Mesendoderm (in vitro differentiated cells): ENCODE data around the gene KCND2.

ENCODE experiments used
- DNase-seq: peaks from one replicate; pipeline ENCODE4 v3.0.0; 2013
- H2AK5ac ChIP-seq: 2 replicates; pipeline ENCODE4 v1.6.1; 2013; ENCODE audit warnings: low read length, inconsistent platforms
- H2BK120ac ChIP-seq: 2 replicates; pipeline ENCODE4 v1.6.1; 2013; ENCODE audit warnings: low read depth, mild to moderate bottlenecking, low read length, moderate library complexity, mixed read lengths
- H2BK15ac ChIP-seq: replicated peaks from 2 replicates; pipeline ENCODE4 v1.6.1; 2013; ENCODE audit warnings: low read depth, mild to moderate bottlenecking, moderate library complexity
- H2BK5ac ChIP-seq: 2 replicates; pipeline ENCODE4 v1.6.1; 2013; ENCODE audit warnings: low read length, inconsistent platforms
- H3K18ac ChIP-seq: 2 replicates; pipeline ENCODE4 v1.6.1; 2013; ENCODE audit warnings: mild to moderate bottlenecking, low read length, mixed read lengths
- H3K23ac ChIP-seq: one replicate; pipeline ENCODE4 v1.6.1; 2013; ENCODE audit warnings: low read length
- H3K27ac ChIP-seq: 2 replicates; pipeline ENCODE4 v1.5.1; 2013; ENCODE audit warnings: low read depth, mild to moderate bottlenecking, inconsistent platforms, low read length, moderate library complexity
- H3K27me3 ChIP-seq: 2 replicates; pipeline ENCODE4 v1.6.1; 2013; ENCODE audit warnings: low read length, control low read depth, mild to moderate bottlenecking, inconsistent platforms; ENCODE audit not compliant: insufficient read depth, poor library complexity
- H3K36me3 ChIP-seq: 2 replicates; pipeline ENCODE4 v1.6.1; 2013; ENCODE audit warnings: low read length, inconsistent platforms; ENCODE audit not compliant: control insufficient read depth, insufficient read depth
- H3K4ac ChIP-seq: one replicate; pipeline ENCODE4 v1.6.1; 2013; ENCODE audit warnings: low read depth, mild to moderate bottlenecking, low read length, moderate library complexity
- H3K4me1 ChIP-seq: 2 replicates; pipeline ENCODE4 v1.6.1; 2013; ENCODE audit warnings: low read depth, low read length, inconsistent platforms; ENCODE audit not compliant: control insufficient read depth
- H3K4me2 ChIP-seq: 2 replicates; pipeline ENCODE4 v1.6.1; 2013; ENCODE audit warnings: low read length
- H3K4me3 ChIP-seq: 2 replicates; pipeline ENCODE4 v1.5.1; 2013; ENCODE audit warnings: mild to moderate bottlenecking, low read length
- H3K56ac ChIP-seq: one replicate; pipeline ENCODE4 v1.6.1; 2013; ENCODE audit warnings: low read length
- H3K79me1 ChIP-seq: 2 replicates; pipeline ENCODE4 v1.6.1; 2013; ENCODE audit warnings: low read length, inconsistent platforms
- H3K79me2 ChIP-seq: 2 replicates; pipeline ENCODE4 v1.6.1; 2013; ENCODE audit warnings: mild to moderate bottlenecking, low read length; ENCODE audit not compliant: control insufficient read depth, insufficient read depth
- H3K9ac ChIP-seq: 2 replicates; pipeline ENCODE4 v1.6.1; 2013; ENCODE audit warnings: low read length, inconsistent platforms
- H4K5ac ChIP-seq: one replicate; pipeline ENCODE4 v1.6.1; 2013; ENCODE audit warnings: low read length
- H4K8ac ChIP-seq: one replicate; pipeline ENCODE4 v1.6.1; 2013; ENCODE audit warnings: low read depth, mild to moderate bottlenecking, control low read depth, low read length, moderate library complexity
- WGBS: extraction: QIAGEN DNeasy Blood & Tissue Kit; methylation state at CpG from one replicate; pipeline ENCODE4 v1.1.7; 2013; ENCODE audit warnings: low lambda C conversion rate, missing lambda C conversion rate; ENCODE audit not compliant: insufficient coverage; ENCODE audit errors: extremely low coverage; 5-methylcytosine and 5-hydroxymethylcytosine counted together

KCND2 gene

GRCh38 chr7:120320218-120320961 is 47.4 kb downstream of the KCND2 start:
- H2AK5ac ChIP-seq = no peak overlapping the region
- no CpG with 5 or more reads among the region's 3 CpGs for WGBS
- no peaks in the 10 kb centered on the region for H3K4me1 ChIP-seq
- no peak overlapping the region for H3K56ac ChIP-seq
- H3K79me1 ChIP-seq = no peaks in the 10 kb centered on the region
- no peak for DNase-seq
- H3K18ac ChIP-seq = no peak overlapping the region
- H3K4ac ChIP-seq = no peak overlapping the region
- H2BK15ac ChIP-seq = no peak overlapping the region
- no peak overlapping the region for H3K4me3 ChIP-seq
- no peaks in the 10 kb centered on the region for H3K79me2 ChIP-seq
- no peak overlapping the region for H2BK5ac ChIP-seq
- no peak overlapping the region for H3K9ac ChIP-seq
- no peaks in the 10 kb centered on the region for H3K27me3 ChIP-seq
- no peak overlapping the region for H3K4me2 ChIP-seq
- H3K36me3 ChIP-seq = no peaks in the 10 kb centered on the region
- no peak overlapping the region for H3K23ac ChIP-seq
- H4K5ac ChIP-seq = no peak overlapping the region
- H2BK120ac ChIP-seq = no peak overlapping the region
- H3K27ac ChIP-seq = no peak overlapping the region
- H4K8ac ChIP-seq = no peak overlapping the region

GRCh38 chr7:120327054-120327453 is 54.1 kb downstream of the KCND2 start:
- Histone ChIP-seq H3K79me1 (no peaks in the 10 kb centered on the region), H4K5ac (no peak overlapping the region), H3K4me1 (no peaks in the 10 kb centered on the region), H2BK5ac (no peak overlapping the region), H4K8ac (no peak overlapping the region), H3K9ac (no peak overlapping the region), H3K56ac (no peak overlapping the region), H2BK15ac (no peak overlapping the region), H3K18ac (no peak overlapping the region), H3K27ac (no peak overlapping the region), H2BK120ac (no peak overlapping the region), H3K4ac (no peak overlapping the region), H3K23ac (no peak overlapping the region), H3K79me2 (no peaks in the 10 kb centered on the region), H3K4me2 (no peak overlapping the region), H3K36me3 (no peaks in the 10 kb centered on the region), H3K27me3 (no peaks in the 10 kb centered on the region), H2AK5ac (no peak overlapping the region), H3K4me3 (no peak overlapping the region)
- DNase-seq = no peak
- WGBS = no CpG with 5 or more reads among the region's 1 CpG

GRCh38 chr7:120332433-120332832 is 59.5 kb downstream of the KCND2 start:
- H3K56ac ChIP-seq = no peak overlapping the region
- H3K4ac ChIP-seq = no peak overlapping the region
- no peaks in the 10 kb centered on the region for H3K36me3 ChIP-seq
- H3K79me2 ChIP-seq = no peaks in the 10 kb centered on the region
- H3K79me1 ChIP-seq = no peaks in the 10 kb centered on the region
- no peak overlapping the region for H3K4me3 ChIP-seq
- H3K4me1 ChIP-seq = no peaks in the 10 kb centered on the region
- no peak overlapping the region for H2BK120ac ChIP-seq
- no peak overlapping the region for H2BK15ac ChIP-seq
- no CpG with 5 or more reads among the region's 2 CpGs for WGBS
- no peak for DNase-seq
- no peak overlapping the region for H3K23ac ChIP-seq
- no peak overlapping the region for H4K8ac ChIP-seq
- H3K9ac ChIP-seq = no peak overlapping the region
- H3K18ac ChIP-seq = no peak overlapping the region
- no peak overlapping the region for H4K5ac ChIP-seq
- H3K27me3 ChIP-seq = no peaks in the 10 kb centered on the region
- H2BK5ac ChIP-seq = no peak overlapping the region
- no peak overlapping the region for H3K4me2 ChIP-seq
- no peak overlapping the region for H3K27ac ChIP-seq
- H2AK5ac ChIP-seq = no peak overlapping the region

GRCh38 chr7:120334475-120334874 is 61.5 kb downstream of the KCND2 start:
- Histone ChIP-seq H3K4ac (no peak overlapping the region), H3K23ac (no peak overlapping the region), H3K36me3 (no peaks in the 10 kb centered on the region), H2BK120ac (no peak overlapping the region), H3K18ac (no peak overlapping the region), H2BK5ac (no peak overlapping the region), H2AK5ac (no peak overlapping the region), H3K79me2 (no peaks in the 10 kb centered on the region), H3K4me1 (no peaks in the 10 kb centered on the region), H3K79me1 (no peaks in the 10 kb centered on the region), H3K27me3 (no peaks in the 10 kb centered on the region), H3K56ac (no peak overlapping the region), H4K5ac (no peak overlapping the region), H2BK15ac (no peak overlapping the region), H3K27ac (no peak overlapping the region), H4K8ac (no peak overlapping the region), H3K4me2 (no peak overlapping the region), H3K4me3 (no peak overlapping the region), H3K9ac (no peak overlapping the region)
- WGBS = no CpG with 5 or more reads among the region's 1 CpG
- no peak for DNase-seq

- no peaks in the 10 kb centered on the region for H3K4me1 ChIP-seq
- H4K8ac ChIP-seq = no peak overlapping the region
- no peaks in the 10 kb centered on the region for H3K79me2 ChIP-seq
- H3K18ac ChIP-seq = no peak overlapping the region
- WGBS = no CpG with 5 or more reads among the region's 1 CpG
- H3K27me3 ChIP-seq = no peaks in the 10 kb centered on the region
- H3K56ac ChIP-seq = no peak overlapping the region
- no peak overlapping the region for H3K4me2 ChIP-seq
- H2BK15ac ChIP-seq = no peak overlapping the region
- no peaks in the 10 kb centered on the region for H3K36me3 ChIP-seq
- no peak overlapping the region for H2BK5ac ChIP-seq
- no peaks in the 10 kb centered on the region for H3K79me1 ChIP-seq
- no peak overlapping the region for H3K9ac ChIP-seq
- no peak overlapping the region for H2BK120ac ChIP-seq
- H3K4ac ChIP-seq = no peak overlapping the region
- H3K23ac ChIP-seq = no peak overlapping the region
- H3K27ac ChIP-seq = no peak overlapping the region
- DNase-seq = peak; percentile 32
- H3K4me3 ChIP-seq = no peak overlapping the region
- no peak overlapping the region for H2AK5ac ChIP-seq
- H4K5ac ChIP-seq = no peak overlapping the region
These were observed 64.4 kb downstream of the KCND2 start for GRCh38 chr7:120337308-120337907.

- Histone ChIP-seq H3K4me2 (no peak overlapping the region), H3K56ac (no peak overlapping the region), H3K4ac (no peak overlapping the region), H4K8ac (no peak overlapping the region), H3K9ac (no peak overlapping the region), H3K27me3 (no peaks in the 10 kb centered on the region), H3K79me1 (no peaks in the 10 kb centered on the region), H3K4me3 (no peak overlapping the region), H3K36me3 (no peaks in the 10 kb centered on the region), H3K79me2 (no peaks in the 10 kb centered on the region), H3K27ac (no peak overlapping the region), H2BK5ac (no peak overlapping the region), H3K23ac (no peak overlapping the region), H2BK15ac (no peak overlapping the region), H3K18ac (no peak overlapping the region), H4K5ac (no peak overlapping the region), H2BK120ac (no peak overlapping the region), H3K4me1 (no peaks in the 10 kb centered on the region), H2AK5ac (no peak overlapping the region)
- DNase-seq = no peak
- WGBS = no CpG with 5 or more reads among the region's 5 CpGs
These were observed 71.3 kb downstream of the KCND2 start for GRCh38 chr7:120344276-120344675.
